ENCODE results near the gene GPS1.
A peak's percentile ranks its signal among the peaks of the same experiment; 100 is the strongest.

The GPS1 gene

GRCh38 chr17:82076785-82077591, 25.3 kb downstream of the GPS1 start:
- no peak overlapping the region for H3K4me3 ChIP-seq (ENCODE audit: low read depth in 1 of 5, low read length in 5 of 5)
- no peaks in the 10 kb centered on the region for H3K9me3 ChIP-seq (ENCODE audit: control insufficient read depth in 5 of 5, low read length in 5 of 5)
- H3K36me3 ChIP-seq (ENCODE audit: control insufficient read depth in 5 of 5, insufficient read depth in 5 of 5, low read length in 5 of 5): peaks cover 0 to 36% (median 29%) of the 10 kb centered on the region in 5 donors
- H3K4me1 ChIP-seq (ENCODE audit: control insufficient read depth in 5 of 5, insufficient read depth in 5 of 5, low read length in 5 of 5): peaks cover 0 to 15% (median 4%) of the 10 kb centered on the region in 5 donors
- H3K27me3 ChIP-seq (ENCODE audit: control insufficient read depth in 5 of 5, insufficient read depth in 4 of 5, low read length in 5 of 5): no peaks in the 10 kb centered on the region
- no peak overlapping the region for H3K9ac ChIP-seq (ENCODE audit: low read length in 5 of 5)
- H3K27ac ChIP-seq (ENCODE audit: low read depth, low read length): peak overlapping the region; percentile 3

GRCh38 chr17:82077617-82078358, 26.1 kb downstream of the GPS1 start:
- Histone ChIP-seq H3K27ac (ENCODE audit: low read depth, low read length) (no peak overlapping the region), H3K36me3 (ENCODE audit: control insufficient read depth in 5 of 5, insufficient read depth in 5 of 5, low read length in 5 of 5) (peaks cover 0 to 44% (median 37%) of the 10 kb centered on the region in 5 donors), H3K9me3 (ENCODE audit: control insufficient read depth in 5 of 5, low read length in 5 of 5) (no peaks in the 10 kb centered on the region), H3K9ac (ENCODE audit: low read length in 5 of 5) (no peak overlapping the region), H3K27me3 (ENCODE audit: control insufficient read depth in 5 of 5, insufficient read depth in 4 of 5, low read length in 5 of 5) (no peaks in the 10 kb centered on the region), H3K4me3 (ENCODE audit: low read depth in 1 of 5, low read length in 5 of 5) (no peak overlapping the region), H3K4me1 (ENCODE audit: control insufficient read depth in 5 of 5, insufficient read depth in 5 of 5, low read length in 5 of 5) (peaks cover 0 to 15% (median 4%) of the 10 kb centered on the region in 5 donors)

- Histone ChIP-seq H3K27ac (ENCODE audit: low read depth, low read length) (no peak overlapping the region), H3K9ac (ENCODE audit: low read length in 5 of 5) (no peak overlapping the region), H3K4me1 (ENCODE audit: control insufficient read depth in 5 of 5, insufficient read depth in 5 of 5, low read length in 5 of 5) (peaks cover 0 to 15% (median 5%) of the 10 kb centered on the region in 5 donors), H3K36me3 (ENCODE audit: control insufficient read depth in 5 of 5, insufficient read depth in 5 of 5, low read length in 5 of 5) (peaks cover 0 to 50% (median 43%) of the 10 kb centered on the region in 5 donors), H3K27me3 (ENCODE audit: control insufficient read depth in 5 of 5, insufficient read depth in 4 of 5, low read length in 5 of 5) (no peaks in the 10 kb centered on the region), H3K4me3 (ENCODE audit: low read depth in 1 of 5, low read length in 5 of 5) (no peak overlapping the region), H3K9me3 (ENCODE audit: control insufficient read depth in 5 of 5, low read length in 5 of 5) (no peaks in the 10 kb centered on the region)
Measured at GRCh38 chr17:82078433-82078832, 26.7 kb downstream of the GPS1 start.

- peaks cover 0 to 58% (median 50%) of the 10 kb centered on the region in 5 donors for H3K36me3 ChIP-seq (ENCODE audit: control insufficient read depth in 5 of 5, insufficient read depth in 5 of 5, low read length in 5 of 5)
- no peak overlapping the region for H3K27ac ChIP-seq (ENCODE audit: low read depth, low read length)
- no peak overlapping the region for H3K9ac ChIP-seq (ENCODE audit: low read length in 5 of 5)
- H3K27me3 ChIP-seq (ENCODE audit: control insufficient read depth in 5 of 5, insufficient read depth in 4 of 5, low read length in 5 of 5): no peaks in the 10 kb centered on the region
- no peak overlapping the region for H3K4me3 ChIP-seq (ENCODE audit: low read depth in 1 of 5, low read length in 5 of 5)
- H3K9me3 ChIP-seq (ENCODE audit: control insufficient read depth in 5 of 5, low read length in 5 of 5): no peaks in the 10 kb centered on the region
- H3K4me1 ChIP-seq (ENCODE audit: control insufficient read depth in 5 of 5, insufficient read depth in 5 of 5, low read length in 5 of 5): peaks cover 0 to 15% (median 7%) of the 10 kb centered on the region in 5 donors
Measured at GRCh38 chr17:82079001-82079677, 27.4 kb downstream of the GPS1 start.

- Histone ChIP-seq H3K36me3 (ENCODE audit: control insufficient read depth in 5 of 5, insufficient read depth in 5 of 5, low read length in 5 of 5) (peaks cover 0 to 68% (median 61%) of the 10 kb centered on the region in 5 donors), H3K4me1 (ENCODE audit: control insufficient read depth in 5 of 5, insufficient read depth in 5 of 5, low read length in 5 of 5) (peaks cover 0 to 18% (median 7%) of the 10 kb centered on the region in 5 donors), H3K27ac (ENCODE audit: low read depth, low read length) (no peak overlapping the region), H3K9me3 (ENCODE audit: control insufficient read depth in 5 of 5, low read length in 5 of 5) (no peaks in the 10 kb centered on the region), H3K4me3 (ENCODE audit: low read depth in 1 of 5, low read length in 5 of 5) (no peak overlapping the region), H3K9ac (ENCODE audit: low read length in 5 of 5) (no peak overlapping the region), H3K27me3 (ENCODE audit: control insufficient read depth in 5 of 5, insufficient read depth in 4 of 5, low read length in 5 of 5) (no peaks in the 10 kb centered on the region)
Measured at GRCh38 chr17:82080048-82080788, 28.5 kb downstream of the GPS1 start.

- no peak overlapping the region for H3K27ac ChIP-seq (ENCODE audit: low read depth, low read length)
- no peak overlapping the region for H3K4me3 ChIP-seq (ENCODE audit: low read depth in 1 of 5, low read length in 5 of 5)
- H3K9me3 ChIP-seq (ENCODE audit: control insufficient read depth in 5 of 5, low read length in 5 of 5): no peaks in the 10 kb centered on the region
- peaks cover 0 to 75% (median 68%) of the 10 kb centered on the region in 5 donors for H3K36me3 ChIP-seq (ENCODE audit: control insufficient read depth in 5 of 5, insufficient read depth in 5 of 5, low read length in 5 of 5)
- no peaks in the 10 kb centered on the region for H3K27me3 ChIP-seq (ENCODE audit: control insufficient read depth in 5 of 5, insufficient read depth in 4 of 5, low read length in 5 of 5)
- H3K9ac ChIP-seq (ENCODE audit: low read length in 5 of 5): no peak overlapping the region
- H3K4me1 ChIP-seq (ENCODE audit: control insufficient read depth in 5 of 5, insufficient read depth in 5 of 5, low read length in 5 of 5): peaks cover 0 to 24% (median 7%) of the 10 kb centered on the region in 5 donors
Measured at GRCh38 chr17:82080789-82081464, 29.2 kb downstream of the GPS1 start.

DNA sequence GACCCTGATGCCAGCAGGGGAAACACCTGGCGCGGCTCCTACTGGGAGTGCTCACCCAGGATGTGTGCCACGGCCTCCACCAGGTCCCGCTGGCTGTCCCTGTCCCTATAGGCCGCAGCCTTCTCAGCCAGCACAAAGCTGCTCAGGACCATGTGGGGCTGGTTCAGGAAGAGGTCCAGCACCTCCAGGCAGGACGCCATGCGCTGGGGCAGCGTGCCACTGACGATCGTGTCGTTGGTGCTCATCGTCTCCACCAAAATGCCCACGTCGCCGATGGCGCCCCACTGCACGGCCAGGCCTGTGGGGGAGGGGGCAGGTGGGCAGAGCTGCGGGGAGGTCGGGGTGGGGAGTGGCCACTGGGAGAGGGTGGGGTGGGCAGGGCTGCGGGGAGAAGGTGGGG, 29.8 kb downstream of the GPS1 start:
- no peaks in the 10 kb centered on the region for H3K27me3 ChIP-seq (ENCODE audit: control insufficient read depth in 5 of 5, insufficient read depth in 4 of 5, low read length in 5 of 5)
- peaks cover 0 to 28% (median 7%) of the 10 kb centered on the region in 5 donors for H3K4me1 ChIP-seq (ENCODE audit: control insufficient read depth in 5 of 5, insufficient read depth in 5 of 5, low read length in 5 of 5)
- H3K27ac ChIP-seq (ENCODE audit: low read depth, low read length): no peak overlapping the region
- no peak overlapping the region for H3K4me3 ChIP-seq (ENCODE audit: low read depth in 1 of 5, low read length in 5 of 5)
- H3K9me3 ChIP-seq (ENCODE audit: control insufficient read depth in 5 of 5, low read length in 5 of 5): no peaks in the 10 kb centered on the region
- no peak overlapping the region for H3K9ac ChIP-seq (ENCODE audit: low read length in 5 of 5)
- H3K36me3 ChIP-seq (ENCODE audit: control insufficient read depth in 5 of 5, insufficient read depth in 5 of 5, low read length in 5 of 5): peaks cover 0 to 82% (median 75%) of the 10 kb centered on the region in 5 donors

GRCh38 chr17:82081966-82082365, 30.3 kb downstream of the GPS1 start:
- Histone ChIP-seq H3K9me3 (ENCODE audit: control insufficient read depth in 5 of 5, low read length in 5 of 5) (no peaks in the 10 kb centered on the region), H3K9ac (ENCODE audit: low read length in 5 of 5) (no peak overlapping the region), H3K27me3 (ENCODE audit: control insufficient read depth in 5 of 5, insufficient read depth in 4 of 5, low read length in 5 of 5) (no peaks in the 10 kb centered on the region), H3K4me1 (ENCODE audit: control insufficient read depth in 5 of 5, insufficient read depth in 5 of 5, low read length in 5 of 5) (peaks cover 0 to 32% (median 7%) of the 10 kb centered on the region in 5 donors), H3K27ac (ENCODE audit: low read depth, low read length) (no peak overlapping the region), H3K4me3 (ENCODE audit: low read depth in 1 of 5, low read length in 5 of 5) (no peak overlapping the region), H3K36me3 (ENCODE audit: control insufficient read depth in 5 of 5, insufficient read depth in 5 of 5, low read length in 5 of 5) (peaks cover 0 to 86% (median 79%) of the 10 kb centered on the region in 5 donors)

DNA sequence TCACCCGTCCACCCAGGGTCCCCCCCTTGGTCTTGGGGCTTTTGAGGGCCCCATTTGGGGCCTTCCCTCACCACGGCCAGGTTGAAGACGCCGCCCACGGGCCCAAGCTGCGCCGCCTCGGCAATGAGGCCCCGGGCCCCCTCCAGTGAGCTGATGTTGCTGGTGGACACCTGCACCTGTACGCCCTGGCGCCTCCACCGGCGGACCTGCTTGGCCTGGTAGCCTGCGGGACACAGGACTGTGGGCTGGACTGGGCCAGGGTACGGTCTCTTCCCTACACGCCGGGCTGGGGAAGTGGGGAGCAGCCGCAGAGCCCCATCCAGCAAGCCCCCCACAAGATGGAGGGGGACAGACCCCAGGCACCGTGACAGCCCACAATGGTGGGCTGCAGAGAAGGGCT, 30.8 kb downstream of the GPS1 start:
- Histone ChIP-seq H3K9ac (ENCODE audit: low read length in 5 of 5) (no peak overlapping the region), H3K9me3 (ENCODE audit: control insufficient read depth in 5 of 5, low read length in 5 of 5) (no peaks in the 10 kb centered on the region), H3K36me3 (ENCODE audit: control insufficient read depth in 5 of 5, insufficient read depth in 5 of 5, low read length in 5 of 5) (peaks cover 0 to 91% (median 83%) of the 10 kb centered on the region in 5 donors), H3K27ac (ENCODE audit: low read depth, low read length) (no peak overlapping the region), H3K4me1 (ENCODE audit: control insufficient read depth in 5 of 5, insufficient read depth in 5 of 5, low read length in 5 of 5) (peaks cover 0 to 35% (median 7%) of the 10 kb centered on the region in 5 donors), H3K4me3 (ENCODE audit: low read depth in 1 of 5, low read length in 5 of 5) (no peak overlapping the region), H3K27me3 (ENCODE audit: control insufficient read depth in 5 of 5, insufficient read depth in 4 of 5, low read length in 5 of 5) (no peaks in the 10 kb centered on the region)

Data from subcutaneous abdominal adipose tissue (tissue), 5 donors.